ENCODE measurements around the gene MGMT. TPM values are rescaled to one million over a fixed set of nuclear protein-coding genes. Genes with fewer than 3 reads are reported as not detected.

Gene MGMT
- total RNA-seq, 1 donor from 2014 or later, result 19.6 TPM

DNA sequence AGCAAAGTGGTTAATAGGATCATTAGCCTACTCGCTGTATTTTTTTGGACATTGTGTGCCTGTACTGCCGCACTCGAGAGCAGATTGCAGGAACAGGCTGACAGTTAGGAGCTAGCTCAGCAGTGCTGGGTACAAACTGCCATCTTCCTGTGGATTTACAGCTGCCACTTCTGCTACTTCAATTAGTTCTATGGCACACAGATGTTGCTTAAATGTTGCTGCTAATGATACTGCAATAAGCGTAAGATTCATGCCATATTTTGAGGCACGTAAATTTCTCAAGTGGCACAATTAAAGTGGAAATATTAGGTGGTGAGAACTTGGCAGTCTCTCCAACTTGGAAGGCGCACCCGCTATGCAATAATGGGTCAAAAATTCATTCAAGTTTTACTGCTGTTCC lies 325.1 kb downstream of the MGMT start:
- DNase-seq (ENCODE audit: low spot score), result no peak
- Mint-ChIP-seq H3K36me3 (ENCODE audit: low read depth) (no peaks in the 10 kb centered on the region), H3K4me3 (no peak overlapping the region), H3K4me1 (ENCODE audit: low read depth) (no peaks in the 10 kb centered on the region), H3K27me3 (ENCODE audit: insufficient read depth) (no peaks in the 10 kb centered on the region), H3K27ac (no peak overlapping the region), H3K9me3 (peaks cover 31% of the 10 kb centered on the region)
- intact Hi-C loops (cut with micrococcal nuclease), result no loop called here

DNA sequence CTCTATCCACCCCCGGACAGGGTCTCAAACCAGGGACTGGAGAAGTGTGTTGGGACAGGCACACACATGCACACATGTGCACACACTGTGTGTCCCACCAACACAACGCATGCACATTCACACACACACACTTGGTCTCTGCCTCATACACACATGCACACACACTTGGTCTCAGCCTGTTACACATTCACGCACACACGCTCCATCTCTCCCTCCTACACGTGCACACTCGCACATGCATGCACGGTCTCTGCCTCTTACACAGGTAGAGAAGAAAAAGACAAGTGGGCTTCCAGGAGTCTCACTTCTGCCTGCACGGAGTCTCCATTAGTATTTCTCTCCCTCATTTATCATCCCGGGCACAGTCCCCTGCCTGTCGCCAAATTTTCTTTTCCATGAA lies 325.8 kb downstream of the MGMT start:
- no peaks in the 10 kb centered on the region for H3K4me1 Mint-ChIP-seq (ENCODE audit: low read depth)
- no peaks in the 10 kb centered on the region for H3K27me3 Mint-ChIP-seq (ENCODE audit: insufficient read depth)
- peaks cover 26% of the 10 kb centered on the region for H3K9me3 Mint-ChIP-seq

DNA sequence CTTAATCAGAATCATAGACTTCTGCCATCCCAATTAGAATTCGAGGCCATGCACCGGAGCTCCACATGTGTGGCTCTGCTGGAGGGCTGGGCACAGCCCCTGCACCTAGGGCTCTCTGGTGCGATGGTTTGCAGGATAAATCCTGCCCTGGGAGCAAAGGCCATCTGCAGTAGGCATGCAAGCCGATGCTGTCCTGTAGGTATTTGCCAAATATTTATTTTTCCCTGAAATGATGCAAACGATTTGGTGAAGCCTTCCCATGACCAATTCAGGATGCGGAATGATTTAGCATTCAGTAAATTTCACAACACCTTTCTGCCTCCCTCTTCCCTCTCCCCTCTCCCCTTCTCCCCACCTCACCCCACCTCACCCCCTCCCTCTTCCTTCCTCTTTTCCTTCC lies 326.4 kb downstream of the MGMT start:
- no peaks in the 10 kb centered on the region for H3K36me3 Mint-ChIP-seq (ENCODE audit: low read depth)
- H3K9me3 Mint-ChIP-seq, result peaks cover 26% of the 10 kb centered on the region
- H3K27ac Mint-ChIP-seq, result no peak overlapping the region
- H3K27me3 Mint-ChIP-seq (ENCODE audit: insufficient read depth), result no peaks in the 10 kb centered on the region
- intact Hi-C loops (cut with micrococcal nuclease), result no loop called here
- no peak for DNase-seq (ENCODE audit: low spot score)
- H3K4me3 Mint-ChIP-seq, result no peak overlapping the region
- H3K4me1 Mint-ChIP-seq (ENCODE audit: low read depth), result no peaks in the 10 kb centered on the region

More for the DNA sequence above, 325.8 kb downstream of the MGMT start:
- no peak overlapping the region for H3K27ac Mint-ChIP-seq
- H3K4me3 Mint-ChIP-seq, result no peak overlapping the region
- DNase-seq (ENCODE audit: low spot score), result no peak
- no peaks in the 10 kb centered on the region for H3K36me3 Mint-ChIP-seq (ENCODE audit: low read depth)
- intact Hi-C loops (cut with micrococcal nuclease), result no loop called here

DNA sequence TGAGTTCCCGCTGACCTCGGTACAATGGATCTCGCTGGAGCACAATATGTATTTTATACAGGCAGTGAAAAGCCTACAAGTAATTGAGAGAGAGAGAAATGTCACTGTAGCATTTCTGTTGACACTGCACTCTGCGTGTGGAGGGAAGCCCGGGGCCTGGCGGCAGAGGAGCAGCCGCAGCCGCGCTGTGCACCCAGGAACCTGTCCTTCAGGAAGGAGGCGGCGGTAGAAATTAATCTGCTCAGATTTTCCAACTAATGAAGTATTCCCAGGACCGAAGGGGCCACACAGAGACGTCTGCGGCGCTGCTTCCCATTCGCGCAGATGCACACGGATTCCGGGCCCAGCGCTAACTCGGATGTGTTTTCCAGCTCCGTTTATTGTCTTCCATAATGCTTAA lies 327.0 kb downstream of the MGMT start:
- Mint-ChIP-seq H3K4me3 (no peak overlapping the region), H3K4me1 (ENCODE audit: low read depth) (no peaks in the 10 kb centered on the region), H3K36me3 (ENCODE audit: low read depth) (no peaks in the 10 kb centered on the region), H3K27ac (no peak overlapping the region), H3K27me3 (ENCODE audit: insufficient read depth) (peaks cover 2% of the 10 kb centered on the region), H3K9me3 (peaks cover 26% of the 10 kb centered on the region)
- no peak for DNase-seq (ENCODE audit: low spot score)
- intact Hi-C loops (cut with micrococcal nuclease), result no loop called here

DNA sequence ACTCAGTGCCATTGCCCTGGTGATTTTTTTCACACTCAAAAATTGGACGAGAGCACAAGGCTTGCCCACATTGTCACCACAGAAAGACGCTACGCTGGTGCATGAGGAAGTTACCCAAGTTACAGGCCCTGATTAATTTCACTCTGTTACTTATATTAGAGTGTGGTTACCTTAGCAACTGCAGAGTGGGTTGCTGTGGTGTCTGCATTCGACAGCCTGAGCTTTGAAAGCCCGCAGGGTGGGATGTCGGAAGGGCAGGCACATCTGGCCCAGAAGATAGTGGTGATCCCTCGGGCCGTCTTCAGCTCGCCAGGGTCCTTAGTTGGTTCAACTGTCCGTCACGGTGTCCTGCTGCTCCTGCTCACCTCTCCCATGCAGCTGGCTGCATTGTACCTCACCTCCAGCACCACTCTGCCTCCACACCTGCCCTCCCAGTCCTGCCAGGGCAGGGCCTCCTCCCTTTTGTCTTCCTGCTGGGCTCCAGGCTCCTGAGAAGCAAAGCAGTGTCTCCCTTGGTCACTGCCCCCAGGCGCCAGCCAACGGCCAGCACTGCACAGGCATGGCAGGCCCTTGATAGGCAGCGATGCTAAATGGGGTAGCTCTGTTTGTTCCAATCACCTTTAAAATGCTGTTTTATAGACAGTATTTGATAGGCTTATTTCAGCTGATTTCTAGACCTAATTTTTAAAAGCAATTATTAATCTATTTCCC lies 329.8 kb downstream of the MGMT start:
- Mint-ChIP-seq H3K4me1 (ENCODE audit: low read depth) (no peaks in the 10 kb centered on the region), H3K9me3 (peaks cover 9% of the 10 kb centered on the region), H3K4me3 (no peak overlapping the region), H3K27ac (no peak overlapping the region), H3K27me3 (ENCODE audit: insufficient read depth) (peaks cover 3% of the 10 kb centered on the region), H3K36me3 (ENCODE audit: low read depth) (no peaks in the 10 kb centered on the region)
- intact Hi-C loops (cut with micrococcal nuclease), result no loop called here
- DNase-seq (ENCODE audit: low spot score), result no peak

DNA sequence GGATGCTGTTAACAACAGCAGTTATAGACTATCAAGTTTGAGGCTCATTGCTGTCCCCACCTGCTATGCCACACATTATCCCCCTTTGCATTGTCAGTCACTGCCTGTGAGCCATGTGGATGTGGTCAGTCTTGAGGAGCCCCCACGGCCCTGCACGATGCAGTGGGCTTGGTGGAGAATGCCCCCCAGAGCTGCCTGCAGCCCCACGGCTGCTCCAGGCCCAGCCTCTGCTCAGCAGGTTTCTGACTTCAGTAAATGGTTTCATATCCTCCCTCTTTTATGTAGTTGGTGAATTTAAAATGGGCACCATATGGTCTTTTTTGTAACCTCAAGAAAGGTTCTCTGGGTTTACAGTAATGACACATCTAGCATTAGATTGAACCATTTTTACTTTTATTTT lies 332.9 kb downstream of the MGMT start:
- no peak for DNase-seq (ENCODE audit: low spot score)
- Mint-ChIP-seq H3K36me3 (ENCODE audit: low read depth) (no peaks in the 10 kb centered on the region), H3K4me3 (no peak overlapping the region), H3K27me3 (ENCODE audit: insufficient read depth) (peaks cover 3% of the 10 kb centered on the region), H3K4me1 (ENCODE audit: low read depth) (no peaks in the 10 kb centered on the region), H3K27ac (no peak overlapping the region), H3K9me3 (peaks cover 23% of the 10 kb centered on the region)
- intact Hi-C loops (cut with micrococcal nuclease), result no loop called here

DNA sequence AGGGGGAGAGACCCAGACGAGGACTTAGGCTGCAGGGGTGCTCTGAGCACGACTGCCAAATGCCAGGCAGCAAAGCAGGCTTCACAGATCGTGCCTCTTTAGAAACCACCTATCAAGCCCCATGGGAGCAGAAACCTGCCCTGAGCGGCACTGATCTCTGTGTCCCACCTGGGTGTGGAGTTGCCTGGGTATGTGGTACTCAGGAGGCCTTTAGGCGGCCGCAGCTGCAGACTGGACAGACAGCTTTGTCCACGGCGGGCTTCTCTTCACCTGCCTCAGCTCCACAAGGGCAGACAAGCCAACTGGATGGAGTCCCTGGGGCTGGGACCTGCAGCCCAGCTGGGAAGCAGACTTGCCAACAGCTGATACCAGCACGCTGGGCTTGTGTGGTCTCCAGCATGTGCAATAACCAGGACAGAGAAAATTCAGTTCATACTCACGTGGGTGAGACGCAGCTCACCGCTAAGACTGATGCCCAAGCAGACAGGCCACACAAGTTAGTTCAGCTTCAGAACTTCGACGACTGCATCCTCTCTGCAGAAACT lies 333.8 kb downstream of the MGMT start:
- Mint-ChIP-seq H3K4me3 (no peak overlapping the region), H3K27ac (no peak overlapping the region), H3K27me3 (ENCODE audit: insufficient read depth) (peaks cover 3% of the 10 kb centered on the region), H3K4me1 (ENCODE audit: low read depth) (no peaks in the 10 kb centered on the region), H3K36me3 (ENCODE audit: low read depth) (no peaks in the 10 kb centered on the region), H3K9me3 (peaks cover 19% of the 10 kb centered on the region)
- DNase-seq (ENCODE audit: low spot score), result no peak
- intact Hi-C loops (cut with micrococcal nuclease), result no loop called here

DNA sequence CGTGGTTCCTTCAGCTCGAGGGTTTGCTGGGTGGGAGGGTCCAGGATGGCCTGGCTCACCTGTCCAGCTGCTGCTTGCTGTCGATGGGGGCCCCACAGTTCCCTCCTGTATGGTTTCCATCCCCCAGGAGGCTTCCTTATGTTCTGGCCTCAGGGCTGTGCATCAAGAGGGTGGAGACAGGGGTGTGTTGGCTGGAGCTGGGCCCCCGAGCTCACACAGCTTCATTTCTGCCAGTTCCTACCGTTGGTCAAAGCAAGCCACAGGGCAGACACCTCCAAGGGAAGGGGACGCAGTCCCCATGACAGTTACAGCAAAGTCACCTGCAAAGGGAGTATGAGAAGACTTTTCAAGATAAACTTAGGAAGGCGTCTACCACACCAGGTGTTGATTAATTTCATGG lies 340.2 kb downstream of the MGMT start:
- H3K4me3 Mint-ChIP-seq, result no peak overlapping the region
- no peaks in the 10 kb centered on the region for H3K4me1 Mint-ChIP-seq (ENCODE audit: low read depth)
- H3K27ac Mint-ChIP-seq, result no peak overlapping the region
- H3K36me3 Mint-ChIP-seq (ENCODE audit: low read depth), result no peaks in the 10 kb centered on the region
- intact Hi-C loops (cut with micrococcal nuclease), result no loop called here
- peaks cover 21% of the 10 kb centered on the region for H3K9me3 Mint-ChIP-seq
- no peak for DNase-seq (ENCODE audit: low spot score)
- no peaks in the 10 kb centered on the region for H3K27me3 Mint-ChIP-seq (ENCODE audit: insufficient read depth)

DNA sequence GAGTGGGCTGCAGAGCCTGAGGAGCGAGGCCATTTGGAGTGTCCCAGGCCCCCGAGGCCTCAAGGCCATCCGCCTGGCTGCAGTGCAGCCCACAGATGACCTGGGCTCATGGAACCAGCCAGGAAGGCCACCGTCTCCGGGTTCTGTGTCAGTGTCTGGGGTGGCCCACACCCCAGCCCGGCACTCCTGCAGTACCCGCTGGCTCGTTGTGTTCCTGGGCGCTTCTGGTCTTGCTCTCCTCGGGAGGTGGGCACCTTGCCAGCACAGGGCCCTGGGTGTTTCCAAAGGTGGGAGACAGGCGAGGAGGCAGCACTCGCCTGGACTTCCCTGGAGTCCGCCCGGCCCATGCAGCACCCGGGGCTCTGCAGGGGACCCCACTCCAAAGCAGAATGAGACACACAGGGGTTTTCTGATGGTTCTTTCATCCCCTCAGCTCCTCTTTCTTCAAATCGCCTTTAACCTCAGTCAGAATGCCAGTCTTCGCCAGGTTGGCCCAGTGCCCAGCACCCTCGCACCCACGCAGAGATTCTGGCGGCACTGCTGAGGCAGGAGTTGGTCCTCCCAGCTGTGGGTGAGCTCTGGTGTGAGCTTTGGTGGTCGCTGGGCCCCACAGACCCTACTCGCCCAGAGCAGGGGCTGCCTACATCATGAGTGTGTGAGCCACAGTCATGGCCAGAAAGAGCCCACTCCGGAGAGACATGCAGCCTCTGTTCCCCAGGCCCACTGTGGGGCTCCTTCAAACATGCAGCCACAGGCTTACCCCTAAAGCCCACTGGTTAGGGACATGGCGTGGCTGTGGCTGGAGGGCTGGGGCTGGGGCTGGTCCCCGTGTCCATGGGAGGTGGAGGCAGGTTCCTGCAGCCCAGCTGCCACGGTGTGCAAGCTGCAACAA lies 341.3 kb downstream of the MGMT start:
- H3K36me3 Mint-ChIP-seq (ENCODE audit: low read depth), result no peaks in the 10 kb centered on the region
- H3K4me3 Mint-ChIP-seq, result no peak overlapping the region
- DNase-seq (ENCODE audit: low spot score), result no peak
- H3K9me3 Mint-ChIP-seq, result peaks cover 15% of the 10 kb centered on the region
- no peaks in the 10 kb centered on the region for H3K27me3 Mint-ChIP-seq (ENCODE audit: insufficient read depth)
- H3K4me1 Mint-ChIP-seq (ENCODE audit: low read depth), result no peaks in the 10 kb centered on the region
- intact Hi-C loops (cut with micrococcal nuclease), result no loop called here
- H3K27ac Mint-ChIP-seq, result no peak overlapping the region

DNA sequence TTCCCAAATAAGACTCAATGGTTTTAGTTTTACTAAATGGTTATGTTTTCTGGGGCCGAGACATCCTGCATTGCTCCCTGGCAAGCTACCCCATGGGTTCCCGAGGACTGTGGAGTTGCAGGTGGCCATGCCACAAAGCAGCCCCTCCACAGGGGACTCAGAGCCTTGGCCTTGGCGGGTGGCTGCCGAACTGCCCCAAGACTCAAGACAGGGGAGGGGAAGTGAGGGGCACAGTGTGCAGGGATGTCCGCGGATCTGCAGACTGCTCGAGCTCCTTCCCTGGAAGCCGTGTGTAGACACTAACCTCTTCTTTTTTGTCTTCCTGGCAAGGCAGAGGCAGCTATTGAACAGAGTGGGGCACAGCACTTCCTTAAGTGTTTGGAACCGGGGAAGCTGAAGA lies 342.4 kb downstream of the MGMT start:
- Mint-ChIP-seq H3K4me3 (no peak overlapping the region), H3K9me3 (peaks cover 7% of the 10 kb centered on the region), H3K27me3 (ENCODE audit: insufficient read depth) (no peaks in the 10 kb centered on the region), H3K4me1 (ENCODE audit: low read depth) (no peaks in the 10 kb centered on the region), H3K27ac (no peak overlapping the region), H3K36me3 (ENCODE audit: low read depth) (no peaks in the 10 kb centered on the region)
- intact Hi-C loops (cut with micrococcal nuclease), result no loop called here
- no peak for DNase-seq (ENCODE audit: low spot score)

DNA sequence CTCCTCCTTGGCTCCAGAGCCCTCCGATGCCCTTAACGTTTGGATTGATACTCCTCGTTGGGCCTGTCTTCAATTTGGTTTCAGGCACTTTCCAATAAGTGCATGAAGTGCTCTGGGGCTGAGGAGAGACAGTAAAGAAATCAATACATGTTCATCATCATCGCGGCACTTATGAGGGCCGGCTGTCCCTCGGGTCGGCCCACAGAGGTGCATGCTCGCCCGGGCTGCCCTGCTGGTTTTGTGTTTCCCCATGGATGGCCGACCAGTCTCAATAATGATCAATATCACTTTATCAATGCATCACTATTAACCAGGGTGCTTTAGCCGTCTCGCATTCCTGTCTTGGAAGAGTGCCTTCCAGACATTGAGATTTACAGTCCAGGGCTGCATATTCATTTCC lies 342.8 kb downstream of the MGMT start:
- H3K27me3 Mint-ChIP-seq (ENCODE audit: insufficient read depth), result no peaks in the 10 kb centered on the region
- no peak overlapping the region for H3K27ac Mint-ChIP-seq
- no peak overlapping the region for H3K4me3 Mint-ChIP-seq
- H3K9me3 Mint-ChIP-seq, result peaks cover 5% of the 10 kb centered on the region
- no peak for DNase-seq (ENCODE audit: low spot score)
- no peaks in the 10 kb centered on the region for H3K36me3 Mint-ChIP-seq (ENCODE audit: low read depth)
- intact Hi-C loops (cut with micrococcal nuclease), result no loop called here
- H3K4me1 Mint-ChIP-seq (ENCODE audit: low read depth), result no peaks in the 10 kb centered on the region

DNA sequence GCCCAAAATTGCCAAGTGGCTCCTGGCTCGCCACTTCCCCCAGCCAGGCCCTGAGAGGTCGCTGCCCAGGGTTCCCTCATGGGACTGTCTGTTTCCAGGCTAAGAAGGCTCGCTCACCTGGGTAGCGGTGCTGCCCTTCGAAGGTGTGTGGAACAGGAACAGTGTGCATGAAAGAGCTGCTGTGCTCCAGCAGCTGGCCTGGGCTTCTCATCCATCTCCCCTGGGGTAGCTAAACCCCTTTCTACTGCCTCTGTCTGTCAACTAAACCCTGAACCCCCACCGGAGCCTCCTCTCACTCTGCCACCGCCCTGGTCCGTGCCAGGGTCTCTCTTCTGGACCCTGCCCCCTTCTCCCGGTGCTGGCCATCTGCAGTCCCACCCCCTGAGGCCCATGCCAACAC lies 344.2 kb downstream of the MGMT start:
- Mint-ChIP-seq H3K9me3 (peaks cover 5% of the 10 kb centered on the region), H3K27ac (no peak overlapping the region), H3K36me3 (ENCODE audit: low read depth) (no peaks in the 10 kb centered on the region), H3K4me1 (ENCODE audit: low read depth) (no peaks in the 10 kb centered on the region), H3K27me3 (ENCODE audit: insufficient read depth) (no peaks in the 10 kb centered on the region), H3K4me3 (no peak overlapping the region)
- DNase-seq (ENCODE audit: low spot score), result no peak
- intact Hi-C loops (cut with micrococcal nuclease), result no loop called here

DNA sequence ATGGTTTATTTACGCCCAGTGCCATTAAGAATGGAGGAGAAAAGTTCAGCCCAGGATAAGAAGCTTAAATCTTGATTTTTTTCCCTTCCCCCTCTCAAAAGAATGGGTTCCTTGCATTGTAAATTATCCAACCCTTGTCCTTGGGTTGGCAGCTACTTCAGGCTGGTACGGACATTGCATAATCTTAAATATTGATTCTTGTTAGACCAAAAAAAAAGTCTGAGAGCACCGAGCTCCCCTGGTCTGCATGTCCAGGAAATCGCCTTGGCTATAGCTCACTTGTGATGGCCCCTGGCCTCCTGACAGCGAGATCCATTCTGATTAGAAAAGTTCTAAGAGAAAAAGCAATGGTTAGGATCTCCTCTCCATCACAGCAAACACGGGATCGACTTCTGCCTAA lies 345.4 kb downstream of the MGMT start:
- no peak overlapping the region for H3K27ac Mint-ChIP-seq
- no peaks in the 10 kb centered on the region for H3K36me3 Mint-ChIP-seq (ENCODE audit: low read depth)
- DNase-seq (ENCODE audit: low spot score), result no peak
- intact Hi-C loops (cut with micrococcal nuclease), result no loop called here
- H3K4me1 Mint-ChIP-seq (ENCODE audit: low read depth), result no peaks in the 10 kb centered on the region
- no peak overlapping the region for H3K4me3 Mint-ChIP-seq
- H3K27me3 Mint-ChIP-seq (ENCODE audit: insufficient read depth), result no peaks in the 10 kb centered on the region
- H3K9me3 Mint-ChIP-seq, result no peaks in the 10 kb centered on the region

Data from activated T-helper 1 cell treated with anti-CD3 and anti-CD28 coated beads, Interleukin-12 subunit alpha, Interleukin-12 subunit beta, Interleukin-2, Interleukin-4 antibody, amounts not matched to agents 30 ng/mL and 10 ng/mL and 1 ng/mL, durations not matched to agents 14 hours and 24 hours and 36 hours (primary cell).